ENCODE results near the gene MLANA.

GRCh38 chr9:5846501-5846921, 44.2 kb upstream of the MLANA start:
- TF ChIP-seq SP1 (CRISPR knock-in tag; conservative IDR thresholded peaks at IDR 0.05): no peak
- no peak for TF ChIP-seq CTCF (IDR thresholded peaks at IDR 0.05)
- TF ChIP-seq CREB1 (CRISPR knock-in tag; IDR thresholded peaks at IDR 0.05): no peak
- TF ChIP-seq E2F4 (CRISPR knock-in tag; IDR thresholded peaks at IDR 0.05; ENCODE audit: borderline replicate concordance, low read depth): no peak
- TF ChIP-seq ZNF532 (CRISPR knock-in tag; IDR thresholded peaks at IDR 0.05; ENCODE audit: borderline replicate concordance): no peak
- TF ChIP-seq NFYB (CRISPR knock-in tag; conservative IDR thresholded peaks at IDR 0.05; ENCODE audit: low read depth): no peak
- no peak for TF ChIP-seq CBFB (CRISPR knock-in tag; IDR thresholded peaks at IDR 0.05; ENCODE audit: low read depth)
- TF ChIP-seq SMAD4 (CRISPR knock-in tag; IDR thresholded peaks at IDR 0.05): no peak
- no peak for TF ChIP-seq IRF1 (CRISPR knock-in tag; IDR thresholded peaks at IDR 0.05)
- TF ChIP-seq ATF1 (CRISPR knock-in tag; IDR thresholded peaks at IDR 0.05): no peak
- no peak for TF ChIP-seq RELA (CRISPR knock-in tag; IDR thresholded peaks at IDR 0.05; ENCODE audit: borderline replicate concordance)
- no peak for TF ChIP-seq ATF3 (CRISPR knock-in tag; conservative IDR thresholded peaks at IDR 0.05)
- TF ChIP-seq TEAD1 (CRISPR knock-in tag; IDR thresholded peaks at IDR 0.05): no peak
- no peak for TF ChIP-seq GRHL2 (CRISPR knock-in tag; IDR thresholded peaks at IDR 0.05; ENCODE audit: insufficient replicate concordance, severe bottlenecking)
